T1000 (cell line): ENCODE results near the gene BOC.
"Not testable (repeated sequence)": the region's sequence is repeated elsewhere in the genome, so short reads cannot be mapped to it uniquely, and the experiment has no call there.

Experiments used
- DNase-seq: peaks from one replicate; lab custom pipeline; 2025; ENCODE audit warnings: mixed read lengths; lab: John Stamatoyannopoulos, UW

The BOC gene

DNA sequence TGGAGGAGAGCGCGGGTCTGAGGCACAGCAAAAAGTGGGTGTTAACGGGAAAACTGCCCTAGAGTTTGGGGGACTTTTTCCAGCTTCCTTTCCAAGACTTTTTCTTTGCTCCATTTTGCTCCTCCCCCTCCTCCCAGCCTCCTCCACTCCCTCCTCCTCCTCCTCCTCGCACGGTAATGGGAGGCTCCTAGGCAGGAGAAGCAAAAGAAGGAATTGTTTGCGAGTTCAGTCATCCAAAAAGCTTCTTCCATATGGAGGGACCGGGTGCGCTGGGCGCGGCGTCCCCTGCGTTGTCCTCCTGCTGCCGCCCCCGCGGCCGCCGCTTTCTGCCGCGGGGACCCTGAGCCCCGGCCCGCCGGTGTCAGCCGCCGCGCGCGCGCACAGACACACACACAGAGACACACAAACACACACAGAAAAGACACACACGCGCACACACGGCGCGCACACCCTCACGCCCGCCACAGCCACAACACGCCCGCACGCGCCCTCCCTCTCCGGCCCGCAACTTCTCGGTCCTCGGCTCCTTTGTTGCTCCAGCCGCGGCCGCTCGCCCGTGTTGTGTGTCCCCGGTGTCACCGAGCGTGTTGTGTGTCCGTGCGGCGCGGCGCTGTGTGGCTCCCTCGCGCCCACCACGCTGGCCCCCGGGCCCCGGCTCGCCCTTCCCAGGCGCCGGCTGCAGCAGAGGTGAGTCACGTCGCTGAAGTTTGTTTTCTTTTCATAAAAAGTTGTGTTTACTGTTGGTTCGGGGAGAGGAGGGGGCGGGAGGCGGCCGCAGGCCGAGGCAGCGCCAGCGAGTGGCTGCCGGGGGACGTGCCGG lies at the start of gene BOC:
TSS of gene BOC (plus strand) at position 228 of the 820 bp plus-strand sequence. CDS start 38,246 bp downstream, outside the sequence.
- DNase-seq, result no peak

DNA sequence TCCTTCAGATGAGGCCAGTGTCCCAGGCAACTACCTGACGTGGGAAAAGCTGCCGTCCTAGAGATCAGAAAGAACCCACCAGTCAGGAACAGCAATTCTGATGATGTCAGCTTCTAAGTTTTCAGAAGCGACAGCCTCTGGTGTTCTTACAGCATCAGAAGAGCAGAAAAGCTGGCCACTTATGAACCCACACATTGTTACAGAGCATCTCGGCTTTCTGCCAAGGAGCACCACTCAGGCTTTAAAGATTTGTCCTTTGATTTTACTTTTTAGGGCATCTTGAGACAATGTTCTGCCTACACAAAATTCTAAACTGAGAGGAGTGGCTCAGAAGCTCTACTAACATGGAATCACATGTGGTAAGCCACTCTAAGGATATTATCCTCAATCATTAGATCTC lies 49.7 kb upstream of the BOC start:
- no peak for DNase-seq

DNA sequence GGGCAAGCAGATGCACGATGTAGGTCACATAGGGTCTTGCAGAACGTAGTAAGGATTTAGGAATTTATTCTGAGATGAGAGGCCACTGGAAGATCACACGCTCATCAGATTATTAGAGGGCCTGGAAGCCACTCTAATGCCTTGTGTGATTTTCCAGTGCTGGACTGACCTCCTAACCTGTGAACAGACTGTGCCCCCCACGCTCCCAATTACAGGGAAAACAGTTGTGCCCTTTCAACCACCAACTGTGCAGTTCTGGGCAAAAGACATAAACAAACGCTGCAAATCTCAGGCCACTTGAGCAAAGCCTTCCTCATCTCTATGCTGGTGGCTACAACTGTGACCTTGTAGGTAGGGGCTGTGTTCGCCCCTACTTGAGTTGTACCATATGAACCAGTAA lies 48.2 kb upstream of the BOC start:
- no peak for DNase-seq

GRCh38 chr3:113165841-113166240 lies 45.5 kb upstream of the BOC start:
- no peak for DNase-seq

GRCh38 chr3:113166357-113166718 lies 45.0 kb upstream of the BOC start:
- DNase-seq, result no peak

- no peak for DNase-seq
Measured at GRCh38 chr3:113166719-113167492, 44.5 kb upstream of the BOC start.

DNA sequence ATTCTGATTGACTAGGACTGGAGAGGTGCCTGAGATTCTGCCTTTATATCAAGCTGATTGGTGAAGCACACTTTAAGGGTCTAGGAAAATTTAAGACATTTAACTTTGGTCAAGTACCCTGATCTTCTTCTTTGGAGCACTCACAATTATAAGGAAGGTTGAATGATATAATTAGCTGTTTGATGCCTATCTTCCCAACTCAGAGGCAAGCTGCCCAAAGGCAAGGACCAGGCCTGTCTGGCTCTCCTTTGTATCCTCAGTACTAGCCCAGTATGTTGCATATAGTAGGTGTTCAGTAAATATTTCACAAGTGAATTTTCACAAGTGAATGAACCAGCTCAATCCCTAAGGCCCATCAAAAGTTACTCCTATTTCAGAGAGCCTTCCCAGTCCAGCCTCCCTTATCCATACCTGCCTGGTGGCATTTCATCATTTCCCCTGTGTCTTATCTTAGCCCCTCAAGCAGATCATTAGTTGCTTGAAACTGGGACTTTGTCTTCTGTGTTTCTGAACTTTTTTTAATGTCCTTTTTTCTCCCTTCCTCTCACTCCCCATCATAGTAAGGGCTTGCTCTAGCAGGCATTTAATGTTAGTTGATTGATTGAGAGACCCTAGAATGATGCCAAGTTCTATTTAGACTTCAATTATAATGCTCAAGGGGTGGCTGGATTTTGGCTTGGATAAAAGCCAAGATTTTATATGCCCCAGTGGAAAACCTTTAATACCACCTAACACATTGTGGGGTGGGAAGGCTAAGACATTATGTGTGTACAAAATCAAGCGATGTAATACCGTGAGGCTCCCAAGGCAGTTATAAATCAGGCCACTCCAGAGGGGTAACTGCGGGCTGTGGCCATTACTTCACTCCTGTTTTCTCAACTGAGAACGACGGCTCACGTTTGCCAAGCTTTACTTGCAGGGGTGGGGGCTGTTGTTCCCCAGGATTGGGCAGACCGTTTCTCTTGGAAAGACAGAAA lies 43.2 kb upstream of the BOC start:
- DNase-seq, result no peak

- no peak for DNase-seq
Measured at GRCh38 chr3:113169891-113170452, 41.4 kb upstream of the BOC start.

DNA sequence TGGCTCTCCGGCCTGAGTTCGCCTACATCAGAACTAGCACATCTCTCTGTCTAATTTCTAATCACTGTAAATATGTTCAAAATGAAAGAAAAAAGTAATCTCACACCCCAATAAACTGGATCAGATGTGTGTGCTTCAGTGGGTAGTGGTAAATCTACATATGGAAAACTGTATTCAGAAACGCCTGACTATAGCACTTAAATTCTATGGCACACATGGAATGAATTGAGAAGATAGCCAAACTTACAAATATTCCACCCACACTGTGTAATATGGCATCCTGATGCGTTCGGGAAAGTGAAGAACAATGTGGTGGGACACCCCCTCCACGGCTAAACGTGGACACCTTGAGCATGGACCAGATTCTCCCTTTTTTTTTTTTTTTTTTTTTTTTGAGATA lies 40.6 kb upstream of the BOC start:
- no peak for DNase-seq

GRCh38 chr3:113171675-113172300 lies 39.6 kb upstream of the BOC start:
- not testable (repeated sequence) for DNase-seq

- no peak for DNase-seq
Measured at GRCh38 chr3:113173102-113173501, 38.3 kb upstream of the BOC start.

GRCh38 chr3:113174304-113174703 lies 37.1 kb upstream of the BOC start:
- no peak for DNase-seq

DNA sequence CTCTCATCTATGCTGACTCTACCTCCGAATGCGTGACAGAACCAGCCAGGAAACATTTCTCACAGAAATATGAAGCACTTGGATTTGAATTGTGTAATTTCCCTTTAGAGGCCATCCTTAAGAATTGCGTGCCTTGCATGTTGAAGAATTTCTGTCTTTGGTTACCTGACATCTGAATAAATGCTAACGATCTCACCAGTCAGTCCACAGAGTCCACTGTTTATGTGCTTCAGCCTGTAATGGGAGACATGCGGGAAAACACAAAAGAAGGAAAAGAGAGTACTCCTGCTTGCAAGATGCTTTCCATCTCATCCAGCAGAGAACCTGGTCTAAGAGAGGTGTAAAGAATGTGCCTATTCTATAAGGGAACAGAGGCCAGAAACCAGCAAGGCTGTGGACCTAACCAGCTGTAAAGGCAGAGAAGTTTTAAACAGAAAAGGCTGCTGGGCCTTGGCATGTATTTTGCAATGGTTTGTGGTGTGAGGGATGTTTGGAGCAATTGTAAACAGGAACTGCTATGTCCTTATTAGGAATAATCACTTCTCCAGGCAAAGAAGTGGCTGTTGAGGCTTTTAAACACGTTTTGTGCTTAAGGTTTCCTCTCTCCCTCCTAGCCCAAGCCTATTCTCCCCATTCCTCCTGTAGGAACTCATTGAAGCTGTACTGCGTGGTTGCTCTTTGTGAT lies 36.4 kb upstream of the BOC start:
- no peak for DNase-seq

DNA sequence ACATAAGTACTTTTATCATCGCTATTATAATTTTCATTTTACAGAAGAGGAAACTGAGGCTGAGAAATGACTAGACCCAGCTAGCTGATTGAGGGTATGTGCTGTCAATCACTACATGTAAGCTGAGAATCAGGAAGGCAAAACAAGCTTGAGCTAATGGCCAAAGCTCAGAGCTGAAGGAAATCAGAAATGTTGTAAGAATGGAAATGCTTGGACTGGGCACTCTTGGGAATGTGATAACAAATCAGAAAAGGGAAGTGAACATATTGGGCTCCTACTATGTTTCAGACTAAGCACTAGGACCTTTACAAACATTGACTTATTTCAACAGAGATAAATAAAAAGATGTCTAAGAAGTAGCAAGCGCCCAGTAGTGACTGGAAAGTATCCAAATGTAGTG lies 33.8 kb upstream of the BOC start:
- no peak for DNase-seq

GRCh38 chr3:113179235-113179824 lies 32.0 kb upstream of the BOC start:
- no peak for DNase-seq

- no peak for DNase-seq
Measured at GRCh38 chr3:113183748-113184661, 27.4 kb upstream of the BOC start.

- no peak for DNase-seq
Measured at GRCh38 chr3:113185194-113185835, 26.0 kb upstream of the BOC start.

DNA sequence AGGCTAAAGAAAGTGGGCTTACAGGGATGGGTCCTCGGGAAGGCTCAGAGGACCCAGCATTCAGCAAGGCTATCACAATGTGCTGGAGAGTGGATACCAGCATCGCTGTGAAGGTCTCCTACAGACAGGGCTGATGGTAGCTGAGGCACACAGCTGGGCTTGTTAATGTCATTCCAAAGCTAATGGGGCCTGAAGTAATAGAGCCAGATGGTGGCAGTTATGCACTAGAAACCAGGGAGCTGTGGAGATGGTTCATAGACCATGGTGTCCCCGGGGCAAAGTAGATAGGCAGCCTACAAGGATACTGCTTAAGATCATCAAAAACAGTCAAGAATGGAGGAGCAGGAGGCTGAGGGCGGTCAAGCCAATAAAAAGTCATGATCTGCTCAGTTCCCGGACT lies 24.8 kb upstream of the BOC start:
- no peak for DNase-seq

GRCh38 chr3:113193288-113193687 lies 18.1 kb upstream of the BOC start:
- no peak for DNase-seq
